Measurements from ENCODE around the gene MYADML2. TPM values are rescaled to one million over a fixed set of nuclear protein-coding genes. Genes with fewer than 3 reads are reported as not detected.
"Not testable (repeated sequence)": the region's sequence is repeated elsewhere in the genome, so short reads cannot be mapped to it uniquely, and the experiment has no call there.

The MYADML2 gene
- total RNA-seq, 2 experiments from 2014 or later: not detected

- intact Hi-C loops (cut with micrococcal nuclease): loop anchor here (5.0 kb wide), 1 partner anchor 65 kb away; the partner anchor contains the start of genes CENPX and LRRC45
- no peaks in the 10 kb centered on the region for H3K36me3 Mint-ChIP-seq (ENCODE audit: low read depth)
- H3K9me3 Mint-ChIP-seq: no peaks in the 10 kb centered on the region
- DNase-seq (no peak), ATAC-seq (no peak)
- ChIA-PET CTCF (interaction anchor here (1.0 kb wide), 1 partner anchor 11 kb away, joined by 3 read pairs; no protein-coding TSS in a partner anchor), POLR2A (no interaction called here)
- no peak for TF ChIP-seq CTCF (IDR thresholded peaks at IDR 0.05)
- peaks cover 14% of the 10 kb centered on the region for H3K27me3 Mint-ChIP-seq
- H3K27ac Mint-ChIP-seq: no peak overlapping the region
- H3K4me3 Mint-ChIP-seq: no peak overlapping the region
- no peaks in the 10 kb centered on the region for H3K4me1 Mint-ChIP-seq (ENCODE audit: low read depth)
Observed at GRCh38 chr17:81956607-81957589, 9.9 kb upstream of the MYADML2 start.

GRCh38 chr17:81955756-81956544, 8.9 kb upstream of the MYADML2 start:
- no peak overlapping the region for H3K4me3 Mint-ChIP-seq
- ChIA-PET POLR2A (no interaction called here), CTCF (interaction anchor here (0.7 to 1.1 kb wide), 2 partner anchors 64 to 65 kb away, joined by 3 to 5 read pairs; no protein-coding TSS in a partner anchor)
- ATAC-seq: no peak
- no peak for TF ChIP-seq CTCF (IDR thresholded peaks at IDR 0.05)
- intact Hi-C loops (cut with micrococcal nuclease): loop anchor here (5.0 kb wide), 1 partner anchor 66 kb away; the partner anchor contains the start of genes CENPX and LRRC45
- H3K36me3 Mint-ChIP-seq (ENCODE audit: low read depth): no peaks in the 10 kb centered on the region
- DNase-seq: no peak
- no peak overlapping the region for H3K27ac Mint-ChIP-seq
- peaks cover 14% of the 10 kb centered on the region for H3K27me3 Mint-ChIP-seq
- H3K4me1 Mint-ChIP-seq (ENCODE audit: low read depth): no peaks in the 10 kb centered on the region
- no peaks in the 10 kb centered on the region for H3K9me3 Mint-ChIP-seq

- Mint-ChIP-seq H3K4me1 (ENCODE audit: low read depth) (no peaks in the 10 kb centered on the region), H3K4me3 (no peak overlapping the region), H3K27ac (no peak overlapping the region), H3K36me3 (ENCODE audit: low read depth) (no peaks in the 10 kb centered on the region), H3K9me3 (no peaks in the 10 kb centered on the region), H3K27me3 (peaks cover 14% of the 10 kb centered on the region)
- intact Hi-C loops (cut with micrococcal nuclease): loop anchor here (5.0 kb wide), 1 partner anchor 67 kb away; the partner anchor contains the start of genes CENPX and LRRC45
- ATAC-seq (no peak), DNase-seq (no peak)
- ChIA-PET CTCF (interaction anchor here (0.7 to 1.1 kb wide), 4 partner anchors 29 to 89 kb away, joined by 3 to 5 read pairs (median 3); no protein-coding TSS in a partner anchor), POLR2A (no interaction called here)
- TF ChIP-seq CTCF (IDR thresholded peaks at IDR 0.05): no peak
Observed at GRCh38 chr17:81955058-81955681, 8.1 kb upstream of the MYADML2 start.

GRCh38 chr17:81954131-81955057, 7.4 kb upstream of the MYADML2 start:
- Mint-ChIP-seq H3K4me3 (no peak overlapping the region), H3K27ac (no peak overlapping the region), H3K4me1 (ENCODE audit: low read depth) (no peaks in the 10 kb centered on the region), H3K9me3 (no peaks in the 10 kb centered on the region), H3K27me3 (peaks cover 14% of the 10 kb centered on the region), H3K36me3 (ENCODE audit: low read depth) (no peaks in the 10 kb centered on the region)
- TF ChIP-seq CTCF (IDR thresholded peaks at IDR 0.05): no peak
- ChIA-PET CTCF (interaction anchor here (0.6 to 1.7 kb wide), 8 partner anchors 10 to 220 kb away, joined by 3 to 5 read pairs (median 3); no protein-coding TSS in a partner anchor), POLR2A (interaction anchor here (1.2 kb wide), 1 partner anchor 17 kb away, joined by 3 read pairs; no protein-coding TSS in a partner anchor)
- DNase-seq: no peak
- ATAC-seq: no peak
- intact Hi-C loops (cut with micrococcal nuclease): loop anchor here (5.0 kb wide), 1 partner anchor 68 kb away; the partner anchor contains the start of genes CENPX and LRRC45

- ATAC-seq: peak; percentile 24
- DNase-seq; intact Hi-C loops (cut with micrococcal nuclease); H3K9me3 Mint-ChIP-seq; H3K36me3 Mint-ChIP-seq (ENCODE audit: low read depth); H3K27ac Mint-ChIP-seq; H3K27me3 Mint-ChIP-seq; H3K4me3 Mint-ChIP-seq; H3K4me1 Mint-ChIP-seq (ENCODE audit: low read depth): not testable (repeated sequence)
- ChIA-PET CTCF (interaction anchor here (1.0 to 1.7 kb wide), 5 partner anchors 9 to 229 kb away, joined by 3 to 5 read pairs (median 3); no protein-coding TSS in a partner anchor), POLR2A (interaction anchor here (1.2 kb wide), 1 partner anchor 16 kb away, joined by 3 read pairs; no protein-coding TSS in a partner anchor)
Observed at GRCh38 chr17:81953443-81953842, 6.4 kb upstream of the MYADML2 start.

Measured in activated CD8-positive, alpha-beta T cell treated with anti-CD3 and anti-CD28 coated beads for 36 hours (primary cell).